Panc1 (cell line): ENCODE results near the gene TK2. TPM values are rescaled to one million over a fixed set of nuclear protein-coding genes. Genes with fewer than 3 reads are reported as not detected.

Experiments
- ATAC-seq: fragments of 200-7000 bp; cut with Tn5 transposase; 2 replicates; pipeline ENCODE4 v1.9.1; 2020; ENCODE audit warnings: mild to moderate bottlenecking, moderate library complexity
- BruUV-seq: library from RNA; stranded (reverse); fragments of 400-500 nt; replicated peaks from 2 replicates; lab custom pipeline; 2021; lab: Mats Ljungman, UMichigan
- CTCF ChIA-PET: fragments of 300-600 bp; sonication (Branson Sonifier 250); formaldehyde crosslinking; loops from one replicate; lab custom pipeline; 2022; ENCODE audit warnings: antibody characterized with exemption; lab: Charles Lee
- POLR2A ChIA-PET: fragments of 300-600 bp; sonication (Branson Sonifier 250); formaldehyde crosslinking; loops from one replicate; lab custom pipeline; 2022; ENCODE audit warnings: antibody characterized with exemption; lab: Charles Lee
- DNase-seq: peaks from one replicate; pipeline ENCODE4 v3.0.0-alpha.2; 2010; ENCODE audit warnings: low read depth, low spot score
- H3K27ac ChIP-seq: 2 replicates; pipeline ENCODE4 v1.5.1; 2011; ENCODE audit warnings: mild to moderate bottlenecking, low read length, inconsistent platforms
- H3K27me3 ChIP-seq: fragments of 200-500 bp; sonication (Bioruptor generic); 2 replicates; pipeline ENCODE4 v1.6.0; 2014; ENCODE audit warnings: low read length, inconsistent platforms; ENCODE audit not compliant: control insufficient read depth, insufficient read depth
- H3K36me3 ChIP-seq: fragments of 200-500 bp; sonication (Bioruptor generic); 2 replicates; pipeline ENCODE4 v1.5.1; 2014; ENCODE audit warnings: inconsistent platforms, mild to moderate bottlenecking, low read length, moderate library complexity; ENCODE audit not compliant: control insufficient read depth, insufficient read depth
- H3K4me1 ChIP-seq: 2 replicates; pipeline ENCODE4 v1.5.1; 2011; ENCODE audit warnings: inconsistent platforms, mild to moderate bottlenecking, low read length, moderate library complexity; ENCODE audit not compliant: control insufficient read depth, insufficient read depth
- H3K4me3 ChIP-seq, 2 experiments: 2 replicates each; pipeline ENCODE4 v1.5.1; 2011 to 2012; ENCODE audit warnings: low read depth in 2 of 2, low read length in 2 of 2, mild to moderate bottlenecking in 2 of 2, inconsistent platforms in 1 of 2, moderate library complexity in 1 of 2
- H3K9me3 ChIP-seq: fragments of 200-500 bp; sonication (Bioruptor generic); 2 replicates; pipeline ENCODE4 v1.5.1; 2014; ENCODE audit warnings: low read depth, mild to moderate bottlenecking, inconsistent platforms, low read length, moderate library complexity; ENCODE audit not compliant: control insufficient read depth, insufficient read depth
- CTCF ChIP-seq: fragments of 450-650 bp; IDR thresholded peaks from 2 replicates; pipeline ENCODE4 v1.5.1; 2017; ENCODE audit warnings: mild to moderate bottlenecking
- POLR2AphosphoS5 ChIP-seq: IDR thresholded peaks from 2 replicates; pipeline ENCODE4 v1.6.1; 2012; ENCODE audit warnings: mild to moderate bottlenecking, low read depth, low read length, moderate library complexity
- REST ChIP-seq, 2 experiments: IDR thresholded peaks; 2 replicates each; pipeline ENCODE4 v1.6.1; 2011 to 2012; ENCODE audit warnings: low read depth in 2 of 2, control low read depth in 1 of 2, low read length in 1 of 2, mild to moderate bottlenecking in 1 of 2, moderate library complexity in 1 of 2; ENCODE audit not compliant: insufficient read depth in 1 of 2
- SIN3A ChIP-seq: IDR thresholded peaks from 2 replicates; pipeline ENCODE4 v1.6.1; 2012; ENCODE audit warnings: low read depth, mild to moderate bottlenecking, low read length, moderate library complexity, borderline replicate concordance; ENCODE audit not compliant: insufficient read depth
- TCF7L2 ChIP-seq: IDR thresholded peaks from 2 replicates; pipeline ENCODE4 v1.6.1; 2011; ENCODE audit warnings: mild to moderate bottlenecking, low read depth, low read length, inconsistent platforms
- in situ Hi-C: cut with HindIII; loops from 2 replicates; pipeline ENCODE4 v1.10.0; 2016; ENCODE audit warnings: low sequenced_read_pairs, low pct_unique_long_range_greater_than_20kb
- intact Hi-C: fragments of 100-400 bp; cut with micrococcal nuclease; formaldehyde crosslinking; loops from one replicate; pipeline ENCODE4 v1.10.0; 2022; ENCODE audit not compliant: unreplicated experiment
- total RNA-seq: library from RNA; stranded (reverse); gene quantifications from one replicate; pipeline ENCODE4 v1.2.1, GENCODE V29; 2021; ENCODE audit not compliant: unreplicated experiment

TK2 gene
- total RNA-seq, 1 experiment from 2014 or later = 17.1 TPM

GRCh38 chr16:66537236-66537635, 12.7 kb downstream of the TK2 start:
- no TSS peak for BruUV-seq
- in situ Hi-C loops = no loop called here
- no peak overlapping the region for H3K4me3 ChIP-seq
- intact Hi-C loops = no loop called here
- TF ChIP-seq REST (IDR thresholded peaks at IDR 0.05; ENCODE audit: insufficient read depth in 1 of 2, low read depth in 2 of 2, low read length in 1 of 2) = no peak
- TF ChIP-seq CTCF = no peak
- TF ChIP-seq SIN3A = no peak
- no peak for TF ChIP-seq POLR2AphosphoS5
- no peak for TF ChIP-seq TCF7L2
- H3K4me1 ChIP-seq = no peaks in the 10 kb centered on the region
- DNase-seq (no peak), ATAC-seq (no peak)
- no peaks in the 10 kb centered on the region for H3K9me3 ChIP-seq
- POLR2A ChIA-PET = no interaction called here
- H3K27ac ChIP-seq = no peak overlapping the region
- H3K27me3 ChIP-seq = no peaks in the 10 kb centered on the region
- CTCF ChIA-PET = no interaction called here
- no peaks in the 10 kb centered on the region for H3K36me3 ChIP-seq

- ChIA-PET CTCF (no interaction called here), POLR2A (no interaction called here)
- intact Hi-C loops (no loop called here), in situ Hi-C loops (no loop called here)
- ATAC-seq (no peak), DNase-seq (no peak)
- no TSS peak for BruUV-seq
- Histone ChIP-seq H3K27me3 (no peaks in the 10 kb centered on the region), H3K36me3 (no peaks in the 10 kb centered on the region), H3K9me3 (no peaks in the 10 kb centered on the region), H3K4me3 (no peak overlapping the region), H3K4me1 (no peaks in the 10 kb centered on the region), H3K27ac (no peak overlapping the region)
- TF ChIP-seq CTCF (no peak), TCF7L2 (no peak), POLR2AphosphoS5 (no peak), SIN3A (no peak), REST (IDR thresholded peaks at IDR 0.05; ENCODE audit: insufficient read depth in 1 of 2, low read depth in 2 of 2, low read length in 1 of 2) (no peak)
Observed at GRCh38 chr16:66536525-66536924, 13.4 kb downstream of the TK2 start.
